Skeletal muscle tissue (tissue), 4 donors: ENCODE data around the gene ZDHHC17. TPM values are rescaled to one million over a fixed set of nuclear protein-coding genes. Genes with fewer than 3 reads are reported as not detected.
"Not testable (repeated sequence)": the region's sequence is repeated elsewhere in the genome, so short reads cannot be mapped to it uniquely, and the experiment has no call there.

ENCODE experiments used
- H3K27ac ChIP-seq: one replicate; pipeline ENCODE4 v1.7.0; 2013; ENCODE audit warnings: mild to moderate bottlenecking, low read depth, low read length, inconsistent platforms
- H3K27me3 ChIP-seq, 3 donors: one replicate each; pipeline ENCODE4 v1.7.0; 2013; ENCODE audit warnings: low read length in 3 of 3; ENCODE audit not compliant: control insufficient read depth in 3 of 3, insufficient read depth in 3 of 3
- H3K36me3 ChIP-seq, 3 donors: one replicate each; pipeline ENCODE4 v1.7.0; 2013; ENCODE audit warnings: low read length in 3 of 3; ENCODE audit not compliant: control insufficient read depth in 3 of 3, insufficient read depth in 3 of 3
- H3K4me1 ChIP-seq, 3 donors: one replicate each; pipeline ENCODE4 v1.7.0; 2013; ENCODE audit warnings: low read length in 3 of 3, mild to moderate bottlenecking in 3 of 3; ENCODE audit not compliant: control insufficient read depth in 3 of 3, insufficient read depth in 3 of 3
- H3K4me3 ChIP-seq, 3 donors: one replicate each; pipeline ENCODE4 v1.7.0; 2013; ENCODE audit warnings: low read length in 3 of 3
- H3K9ac ChIP-seq, 3 donors: one replicate each; pipeline ENCODE4 v1.7.0; 2013; ENCODE audit warnings: low read length in 3 of 3, mild to moderate bottlenecking in 3 of 3, moderate library complexity in 2 of 3, low read depth in 1 of 3
- H3K9me3 ChIP-seq, 3 donors: one replicate each; pipeline ENCODE4 v1.7.0; 2013; ENCODE audit warnings: low read length in 3 of 3; ENCODE audit not compliant: control insufficient read depth in 3 of 3
- total RNA-seq: library from RNA; depleted of rRNA; stranded (reverse); fragments of >200 nt; gene quantifications from one replicate; pipeline ENCODE4 v1.2.3, GENCODE V29; 2014
- donor health status: Osteomylitis.

ZDHHC17 gene
- 123 TPM for total RNA-seq

GRCh38 chr12:76763746-76764675, at the start of gene ZDHHC17:
TSS of gene ZDHHC17 (plus strand) at chr12:76764115. CDS start at chr12:76764237, 122 bp downstream.
- peaks cover 12 to 28% (median 16%) of the 10 kb centered on the region in 3 donors for H3K4me1 ChIP-seq
- H3K9me3 ChIP-seq: no peaks in the 10 kb centered on the region
- H3K36me3 ChIP-seq: no peaks in the 10 kb centered on the region
- peak within 1 kb of the TSS; percentile 98 for H3K27ac ChIP-seq
- no peaks in the 10 kb centered on the region for H3K27me3 ChIP-seq
- peak within 1 kb of the TSS; percentile 96 to 98 (median 98) for H3K9ac ChIP-seq
- peak within 1 kb of the TSS; percentile 93 to 99 (median 97) for H3K4me3 ChIP-seq

GRCh38 chr12:76714415-76714814, 49.5 kb upstream of the ZDHHC17 start:
- Histone ChIP-seq H3K4me3 (no peak overlapping the region), H3K27me3 (no peaks in the 10 kb centered on the region), H3K27ac (no peak overlapping the region)

GRCh38 chr12:76714861-76715260, 49.1 kb upstream of the ZDHHC17 start:
- Histone ChIP-seq H3K4me1 (no peaks in the 10 kb centered on the region), H3K27me3 (no peaks in the 10 kb centered on the region), H3K36me3 (no peaks in the 10 kb centered on the region), H3K9ac (no peak overlapping the region), H3K9me3 (no peaks in the 10 kb centered on the region), H3K4me3 (no peak overlapping the region), H3K27ac (no peak overlapping the region)

More at GRCh38 chr12:76714415-76714814, 49.5 kb upstream of the ZDHHC17 start:
- H3K4me1 ChIP-seq: no peaks in the 10 kb centered on the region
- H3K9ac ChIP-seq: no peak overlapping the region
- H3K9me3 ChIP-seq: no peaks in the 10 kb centered on the region
- H3K36me3 ChIP-seq: no peaks in the 10 kb centered on the region

- Histone ChIP-seq H3K4me1 (no peaks in the 10 kb centered on the region), H3K27ac (no peak overlapping the region), H3K4me3 (no peak overlapping the region), H3K27me3 (no peaks in the 10 kb centered on the region), H3K9me3 (no peaks in the 10 kb centered on the region), H3K36me3 (no peaks in the 10 kb centered on the region), H3K9ac (no peak overlapping the region)
Observed at GRCh38 chr12:76715332-76715731, 48.6 kb upstream of the ZDHHC17 start.

GRCh38 chr12:76717314-76717713, 46.6 kb upstream of the ZDHHC17 start:
- H3K4me3 ChIP-seq: no peak overlapping the region
- H3K36me3 ChIP-seq: no peaks in the 10 kb centered on the region
- no peaks in the 10 kb centered on the region for H3K4me1 ChIP-seq
- no peaks in the 10 kb centered on the region for H3K27me3 ChIP-seq
- H3K9ac ChIP-seq: no peak overlapping the region
- H3K27ac ChIP-seq: no peak overlapping the region
- H3K9me3 ChIP-seq: no peaks in the 10 kb centered on the region

- Histone ChIP-seq H3K27me3 (no peaks in the 10 kb centered on the region), H3K36me3 (no peaks in the 10 kb centered on the region), H3K9ac (no peak overlapping the region), H3K27ac (no peak overlapping the region), H3K9me3 (no peaks in the 10 kb centered on the region), H3K4me1 (no peaks in the 10 kb centered on the region), H3K4me3 (no peak overlapping the region)
Observed at GRCh38 chr12:76719171-76720041, 44.5 kb upstream of the ZDHHC17 start.

GRCh38 chr12:76720068-76720467, 43.8 kb upstream of the ZDHHC17 start:
- no peak overlapping the region for H3K9ac ChIP-seq
- no peaks in the 10 kb centered on the region for H3K36me3 ChIP-seq

GRCh38 chr12:76726626-76727025, 37.3 kb upstream of the ZDHHC17 start:
- no peaks in the 10 kb centered on the region for H3K9me3 ChIP-seq
- no peaks in the 10 kb centered on the region for H3K4me1 ChIP-seq
- H3K4me3 ChIP-seq: no peak overlapping the region
- H3K36me3 ChIP-seq: no peaks in the 10 kb centered on the region
- H3K27ac ChIP-seq: no peak overlapping the region
- no peaks in the 10 kb centered on the region for H3K27me3 ChIP-seq
- H3K9ac ChIP-seq: no peak overlapping the region

More at GRCh38 chr12:76720068-76720467, 43.8 kb upstream of the ZDHHC17 start:
- no peaks in the 10 kb centered on the region for H3K27me3 ChIP-seq
- H3K27ac ChIP-seq: no peak overlapping the region
- H3K9me3 ChIP-seq: no peaks in the 10 kb centered on the region
- no peak overlapping the region for H3K4me3 ChIP-seq
- H3K4me1 ChIP-seq: no peaks in the 10 kb centered on the region

GRCh38 chr12:76732188-76732587, 31.7 kb upstream of the ZDHHC17 start:
- H3K9ac ChIP-seq, H3K4me1 ChIP-seq, H3K4me3 ChIP-seq, H3K27ac ChIP-seq, H3K36me3 ChIP-seq, H3K27me3 ChIP-seq, H3K9me3 ChIP-seq: not testable (repeated sequence)

GRCh38 chr12:76737689-76738088, 26.2 kb upstream of the ZDHHC17 start:
- H3K27me3 ChIP-seq, H3K4me3 ChIP-seq, H3K9me3 ChIP-seq, H3K36me3 ChIP-seq, H3K4me1 ChIP-seq, H3K9ac ChIP-seq, H3K27ac ChIP-seq: not testable (repeated sequence)
